Caco-2 (cell line): ENCODE results near the gene TAS2R40. TPM values are rescaled to one million over a fixed set of nuclear protein-coding genes. Genes with fewer than 3 reads are reported as not detected.

Experiments
- BruUV-seq: library from RNA; stranded (reverse); fragments of 400-500 nt; replicated peaks from 2 replicates; lab custom pipeline; 2021; lab: Mats Ljungman, UMichigan
- CTCF ChIA-PET: fragments of 300-600 bp; sonication (Branson Sonifier 250); formaldehyde crosslinking; loops from one replicate; lab custom pipeline; 2022; ENCODE audit warnings: antibody characterized with exemption; lab: Charles Lee
- POLR2A ChIA-PET: fragments of 300-600 bp; sonication (Branson Sonifier 250); formaldehyde crosslinking; loops from one replicate; lab custom pipeline; 2022; ENCODE audit warnings: antibody characterized with exemption; lab: Charles Lee
- DNase-seq, 2 experiments: peaks; one replicate each; pipeline versions ENCODE4 v3.0.0 to v3.0.0-alpha.2; 2020 to 2022
- H3K27me3 ChIP-seq: replicated peaks from 2 replicates; pipeline ENCODE4 v1.6.0; 2011; ENCODE audit warnings: low read length; ENCODE audit not compliant: control insufficient read depth, insufficient read depth
- H3K36me3 ChIP-seq: 2 replicates; pipeline ENCODE4 v1.5.1; 2011; ENCODE audit warnings: low read length; ENCODE audit not compliant: control insufficient read depth, insufficient read depth
- H3K4me1 ChIP-seq: fragments of 250-450 bp; sonication (Bioruptor Pico); 2 replicates; pipeline ENCODE4 v1.5.1; 2020; ENCODE audit warnings: mild to moderate bottlenecking
- H3K4me3 ChIP-seq: 2 replicates; pipeline ENCODE4 v1.5.1; 2011; ENCODE audit warnings: low read depth, mild to moderate bottlenecking, control low read depth, low read length
- H3K9me3 ChIP-seq: fragments of 250-450 bp; sonication (Bioruptor Pico); 2 replicates; pipeline ENCODE4 v1.5.1; 2020; ENCODE audit warnings: mild to moderate bottlenecking, moderate library complexity
- H3K27ac Mint-ChIP-seq: one replicate; pipeline ENCODE4 v1.8.0; 2022; ENCODE audit warnings: mixed read lengths; ENCODE audit not compliant: unreplicated experiment
- H3K27me3 Mint-ChIP-seq: one replicate; pipeline ENCODE4 v1.8.0; 2022; ENCODE audit warnings: mixed read lengths; ENCODE audit not compliant: insufficient read depth, unreplicated experiment
- H3K36me3 Mint-ChIP-seq: one replicate; pipeline ENCODE4 v1.8.0; 2022; ENCODE audit warnings: mild to moderate bottlenecking, mixed read lengths; ENCODE audit not compliant: insufficient read depth, unreplicated experiment
- H3K4me1 Mint-ChIP-seq: one replicate; pipeline ENCODE4 v1.8.0; 2022; ENCODE audit warnings: low read depth, mixed read lengths; ENCODE audit not compliant: unreplicated experiment
- H3K4me3 Mint-ChIP-seq: one replicate; pipeline ENCODE4 v1.8.0; 2022; ENCODE audit warnings: mild to moderate bottlenecking, moderate library complexity, mixed read lengths; ENCODE audit not compliant: unreplicated experiment
- H3K9me3 Mint-ChIP-seq: one replicate; pipeline ENCODE4 v1.8.0; 2022; ENCODE audit warnings: mixed read lengths; ENCODE audit not compliant: unreplicated experiment
- intact Hi-C: fragments of 100-400 bp; cut with micrococcal nuclease; formaldehyde crosslinking; loops from one replicate; pipeline ENCODE4 v1.10.0; 2022; ENCODE audit not compliant: unreplicated experiment
- total RNA-seq: library from RNA; stranded (reverse); gene quantifications from 2 replicates; pipeline ENCODE4 v1.2.3, GENCODE V29; 2022
- TF ChIP-seq, protein P1 (sequence below), 2 experiments: fragments of 200-600 bp in 1 of 2; IDR thresholded peaks; 1 replicate in 1 of 2; 2 replicates in 1 of 2; pipeline versions ENCODE4 v1.5.1 to v1.8.0; 2011 to 2022; ENCODE audit warnings: antibody characterized with exemption in 1 of 2, control low read depth in 1 of 2, inconsistent platforms in 1 of 2, low read depth in 1 of 2, low read length in 1 of 2, mild to moderate bottlenecking in 1 of 2, moderate library complexity in 1 of 2; ENCODE audit not compliant: insufficient read depth in 1 of 2, severe bottlenecking in 1 of 2, unreplicated experiment in 1 of 2

The TAS2R40 gene
- total RNA-seq, 1 experiment from 2014 or later = not detected

DNA sequence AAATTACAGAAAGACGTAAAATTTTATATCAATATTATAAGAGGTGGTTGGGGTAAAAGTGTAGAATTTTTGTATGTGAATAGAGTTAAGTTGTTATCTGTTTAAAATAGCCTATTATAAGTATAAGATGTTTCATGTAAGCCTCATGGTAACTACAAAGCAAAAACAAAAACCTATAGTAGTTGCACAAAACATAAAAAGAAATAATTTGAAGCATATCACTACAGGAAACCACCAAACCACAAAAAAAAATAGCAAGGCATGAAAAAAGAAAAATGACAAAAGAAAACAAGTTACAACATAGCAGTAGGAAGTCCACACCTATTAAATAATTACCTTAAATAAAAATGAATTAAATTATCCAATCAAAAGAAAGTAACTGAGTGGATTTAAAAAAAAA lies 29.0 kb downstream of the TAS2R40 start:
- H3K4me3 Mint-ChIP-seq = no peak overlapping the region
- peaks cover 34% of the 10 kb centered on the region for H3K4me1 Mint-ChIP-seq

DNA sequence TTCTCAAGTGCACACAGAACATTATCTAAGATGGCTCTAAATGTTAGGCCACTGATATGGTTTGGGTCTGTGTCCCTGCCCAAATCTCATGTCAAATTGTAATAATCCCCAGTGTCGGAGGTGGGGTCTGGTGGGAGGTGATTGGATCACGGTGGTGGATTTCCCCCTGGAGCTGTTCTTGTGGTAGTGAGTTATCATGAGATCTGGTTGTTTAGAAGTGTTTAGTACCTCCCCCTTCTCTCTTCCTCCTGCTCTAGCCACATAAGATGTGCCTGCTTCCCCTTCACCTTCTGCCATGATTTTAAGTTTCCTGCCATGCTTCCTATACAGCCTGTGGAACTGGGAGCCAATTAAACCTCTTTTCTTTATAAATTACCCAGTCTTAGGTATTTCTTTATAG lies 30.2 kb downstream of the TAS2R40 start:
- 0 out of 2 replicates have a peak, but pooled peaks cover 2% of the 10 kb centered on the region for H3K9me3 ChIP-seq
- Mint-ChIP-seq H3K36me3 (no peaks in the 10 kb centered on the region), H3K27me3 (no peaks in the 10 kb centered on the region), H3K4me3 (no peak overlapping the region), H3K4me1 (peaks cover 34% of the 10 kb centered on the region), H3K9me3 (peaks cover 22% of the 10 kb centered on the region), H3K27ac (no peak overlapping the region)
- no peaks in the 10 kb centered on the region for H3K27me3 ChIP-seq
- intact Hi-C loops = no loop called here
- no TSS peak for BruUV-seq
- H3K4me3 ChIP-seq = no peak overlapping the region
- POLR2A ChIA-PET = no interaction called here
- TF ChIP-seq, protein P1, sequence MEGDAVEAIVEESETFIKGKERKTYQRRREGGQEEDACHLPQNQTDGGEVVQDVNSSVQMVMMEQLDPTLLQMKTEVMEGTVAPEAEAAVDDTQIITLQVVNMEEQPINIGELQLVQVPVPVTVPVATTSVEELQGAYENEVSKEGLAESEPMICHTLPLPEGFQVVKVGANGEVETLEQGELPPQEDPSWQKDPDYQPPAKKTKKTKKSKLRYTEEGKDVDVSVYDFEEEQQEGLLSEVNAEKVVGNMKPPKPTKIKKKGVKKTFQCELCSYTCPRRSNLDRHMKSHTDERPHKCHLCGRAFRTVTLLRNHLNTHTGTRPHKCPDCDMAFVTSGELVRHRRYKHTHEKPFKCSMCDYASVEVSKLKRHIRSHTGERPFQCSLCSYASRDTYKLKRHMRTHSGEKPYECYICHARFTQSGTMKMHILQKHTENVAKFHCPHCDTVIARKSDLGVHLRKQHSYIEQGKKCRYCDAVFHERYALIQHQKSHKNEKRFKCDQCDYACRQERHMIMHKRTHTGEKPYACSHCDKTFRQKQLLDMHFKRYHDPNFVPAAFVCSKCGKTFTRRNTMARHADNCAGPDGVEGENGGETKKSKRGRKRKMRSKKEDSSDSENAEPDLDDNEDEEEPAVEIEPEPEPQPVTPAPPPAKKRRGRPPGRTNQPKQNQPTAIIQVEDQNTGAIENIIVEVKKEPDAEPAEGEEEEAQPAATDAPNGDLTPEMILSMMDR (IDR thresholded peaks at IDR 0.05; ENCODE audit: insufficient read depth in 1 of 2, low read depth in 1 of 2, low read length in 1 of 2, severe bottlenecking in 1 of 2, unreplicated experiment in 1 of 2) = no peak
- no peak for DNase-seq
- CTCF ChIA-PET = no interaction called here
- peaks cover 21% of the 10 kb centered on the region for H3K4me1 ChIP-seq
- H3K36me3 ChIP-seq = no peaks in the 10 kb centered on the region

More for the DNA sequence above, 29.0 kb downstream of the TAS2R40 start:
- ChIA-PET CTCF (no interaction called here), POLR2A (no interaction called here)
- no TSS peak for BruUV-seq
- Histone ChIP-seq H3K4me3 (no peak overlapping the region), H3K27me3 (no peaks in the 10 kb centered on the region), H3K4me1 (peaks cover 21% of the 10 kb centered on the region), H3K36me3 (no peaks in the 10 kb centered on the region), H3K9me3 (0 out of 2 replicates have a peak, but pooled peaks cover 2% of the 10 kb centered on the region)
- TF ChIP-seq, protein P1 (IDR thresholded peaks at IDR 0.05; ENCODE audit: insufficient read depth in 1 of 2, low read depth in 1 of 2, low read length in 1 of 2, severe bottlenecking in 1 of 2, unreplicated experiment in 1 of 2) = no peak
- no peaks in the 10 kb centered on the region for H3K36me3 Mint-ChIP-seq
- no peaks in the 10 kb centered on the region for H3K27me3 Mint-ChIP-seq
- peaks cover 22% of the 10 kb centered on the region for H3K9me3 Mint-ChIP-seq
- DNase-seq = no peak
- no peak overlapping the region for H3K27ac Mint-ChIP-seq
- intact Hi-C loops = no loop called here

DNA sequence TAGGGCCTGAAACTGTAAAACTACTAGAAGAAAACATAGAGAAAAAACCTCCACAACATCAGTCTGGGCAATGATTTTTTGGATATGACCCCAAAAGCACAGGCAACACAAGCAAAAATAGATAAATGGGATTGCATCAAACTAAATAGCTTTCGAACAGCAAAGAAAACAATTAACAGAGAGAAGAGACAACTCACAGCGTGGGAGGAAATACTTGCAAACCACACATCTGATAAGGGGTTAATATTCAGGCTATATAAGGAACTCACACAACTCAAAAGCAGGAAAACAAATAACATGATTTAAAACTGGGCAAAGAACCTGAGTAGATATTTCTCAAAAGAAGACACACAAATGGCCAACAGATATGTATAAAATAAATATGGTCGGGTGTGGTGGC lies 33.7 kb downstream of the TAS2R40 start:
- H3K27me3 Mint-ChIP-seq = no peaks in the 10 kb centered on the region
- peaks cover 18% of the 10 kb centered on the region for H3K4me1 ChIP-seq
- intact Hi-C loops = no loop called here
- H3K9me3 ChIP-seq = 0 out of 2 replicates have a peak, but pooled peaks cover 2% of the 10 kb centered on the region
- BruUV-seq = no TSS peak
- CTCF ChIA-PET = no interaction called here
- no peaks in the 10 kb centered on the region for H3K27me3 ChIP-seq
- no peaks in the 10 kb centered on the region for H3K36me3 Mint-ChIP-seq
- H3K36me3 ChIP-seq = no peaks in the 10 kb centered on the region
- POLR2A ChIA-PET = no interaction called here
- H3K9me3 Mint-ChIP-seq = peaks cover 13% of the 10 kb centered on the region
- H3K4me3 ChIP-seq = no peak overlapping the region
- peaks cover 26% of the 10 kb centered on the region for H3K4me1 Mint-ChIP-seq
- TF ChIP-seq, protein P1 (IDR thresholded peaks at IDR 0.05; ENCODE audit: insufficient read depth in 1 of 2, low read depth in 1 of 2, low read length in 1 of 2, severe bottlenecking in 1 of 2, unreplicated experiment in 1 of 2) = no peak
- no peak for DNase-seq
- H3K27ac Mint-ChIP-seq = no peak overlapping the region
- no peak overlapping the region for H3K4me3 Mint-ChIP-seq
